HG03571 (cell line): ENCODE data around the gene LSM3.

Experiments
- ATAC-seq: cut with Tn5 transposase; IDR thresholded peaks from one replicate; pipeline ENCODE4 v1.9.1; 2021; ENCODE audit not compliant: unreplicated experiment

LSM3 gene

GRCh38 chr3:14236902-14237301, 58.3 kb downstream of the LSM3 start:
- ATAC-seq: no peak

GRCh38 chr3:14237457-14237856, 58.8 kb downstream of the LSM3 start:
- no peak for ATAC-seq

- no peak for ATAC-seq
Observed at GRCh38 chr3:14238356-14238755, 59.7 kb downstream of the LSM3 start.

- ATAC-seq: no peak
Observed at GRCh38 chr3:14238930-14239329, 60.3 kb downstream of the LSM3 start.

GRCh38 chr3:14239940-14240339, 61.3 kb downstream of the LSM3 start:
- no peak for ATAC-seq

GRCh38 chr3:14240366-14240765, 61.7 kb downstream of the LSM3 start:
- no peak for ATAC-seq

- ATAC-seq: no peak
Observed at GRCh38 chr3:14241716-14242115, 63.1 kb downstream of the LSM3 start.

GRCh38 chr3:14242490-14243311, 64.1 kb downstream of the LSM3 start:
- no peak for ATAC-seq

- ATAC-seq: no peak
Observed at GRCh38 chr3:14243782-14244181, 65.2 kb downstream of the LSM3 start.

- ATAC-seq: no peak
Observed at GRCh38 chr3:14244521-14245247, 66.1 kb downstream of the LSM3 start.

GRCh38 chr3:14245248-14245639, 66.6 kb downstream of the LSM3 start:
- ATAC-seq: no peak

- no peak for ATAC-seq
Observed at GRCh38 chr3:14245822-14246221, 67.2 kb downstream of the LSM3 start.

- no peak for ATAC-seq
Observed at GRCh38 chr3:14246414-14246813, 67.8 kb downstream of the LSM3 start.

- ATAC-seq: no peak
Observed at GRCh38 chr3:14248477-14248848, 69.8 kb downstream of the LSM3 start.

- no peak for ATAC-seq
Observed at GRCh38 chr3:14248849-14249523, 70.4 kb downstream of the LSM3 start.
